Trophoblast cell (in vitro differentiated cells and primary cell): ENCODE measurements around the gene FOXI2.

Source experiments
- DNase-seq, 2 donors: peaks; one replicate each; pipeline ENCODE4 v3.0.0-alpha.2; 2016
- H2AFZ ChIP-seq: 2 replicates; pipeline ENCODE4 v1.6.1; 2013; ENCODE audit warnings: low read length, moderate library complexity, mild to moderate bottlenecking; ENCODE audit not compliant: insufficient read depth, poor library complexity
- H2AK5ac ChIP-seq: 2 replicates; pipeline ENCODE4 v1.6.1; 2013; ENCODE audit warnings: mild to moderate bottlenecking, low read length
- H2BK120ac ChIP-seq: 2 replicates; pipeline ENCODE4 v1.6.1; 2013; ENCODE audit warnings: low read length, mild to moderate bottlenecking, moderate library complexity; ENCODE audit not compliant: insufficient read depth, poor library complexity
- H2BK12ac ChIP-seq: 2 replicates; pipeline ENCODE4 v1.6.1; 2013; ENCODE audit warnings: mild to moderate bottlenecking, low read length, moderate library complexity
- H2BK5ac ChIP-seq: 2 replicates; pipeline ENCODE4 v1.6.1; 2013; ENCODE audit warnings: low read length, low read depth, moderate library complexity, mild to moderate bottlenecking; ENCODE audit not compliant: poor library complexity
- H3K14ac ChIP-seq: 2 replicates; pipeline ENCODE4 v1.6.1; 2013; ENCODE audit warnings: mild to moderate bottlenecking, low read length
- H3K18ac ChIP-seq: 2 replicates; pipeline ENCODE4 v1.6.1; 2013; ENCODE audit warnings: mild to moderate bottlenecking, low read length
- H3K23ac ChIP-seq: 2 replicates; pipeline ENCODE4 v1.6.1; 2013; ENCODE audit warnings: low read length
- H3K27ac ChIP-seq: 2 replicates; pipeline ENCODE4 v1.5.1; 2013; ENCODE audit warnings: low read depth, mild to moderate bottlenecking, inconsistent platforms, low read length, moderate library complexity
- H3K27me3 ChIP-seq: 2 replicates; pipeline ENCODE4 v1.6.1; 2013; ENCODE audit warnings: inconsistent platforms, mild to moderate bottlenecking, low read length, moderate library complexity; ENCODE audit not compliant: insufficient read depth
- H3K36me3 ChIP-seq, 2 experiments: 1 replicate in 1 of 2; 2 replicates in 1 of 2; pipeline ENCODE4 v1.6.1; 2013; ENCODE audit warnings: low read length in 2 of 2, mild to moderate bottlenecking in 2 of 2, moderate library complexity in 1 of 2; ENCODE audit not compliant: insufficient read depth in 2 of 2, control insufficient read depth in 1 of 2
- H3K4ac ChIP-seq: 2 replicates; pipeline ENCODE4 v1.6.1; 2013; ENCODE audit warnings: low read depth, mild to moderate bottlenecking, low read length, moderate library complexity
- H3K4me1 ChIP-seq, 2 experiments: 1 replicate in 1 of 2; 2 replicates in 1 of 2; pipeline ENCODE4 v1.6.1; 2013; ENCODE audit warnings: low read length in 2 of 2, mild to moderate bottlenecking in 2 of 2, moderate library complexity in 1 of 2; ENCODE audit not compliant: insufficient read depth in 2 of 2, control insufficient read depth in 1 of 2
- H3K4me2 ChIP-seq: 2 replicates; pipeline ENCODE4 v1.6.1; 2013; ENCODE audit warnings: inconsistent platforms, mild to moderate bottlenecking, low read length, moderate library complexity
- H3K4me3 ChIP-seq: 2 replicates; pipeline ENCODE4 v1.5.1; 2013; ENCODE audit warnings: mild to moderate bottlenecking, low read depth, low read length, inconsistent platforms
- H3K79me1 ChIP-seq: one replicate; pipeline ENCODE4 v1.6.1; 2013; ENCODE audit warnings: low read length
- H3K79me2 ChIP-seq: 2 replicates; pipeline ENCODE4 v1.6.1; 2013; ENCODE audit warnings: low read length, mild to moderate bottlenecking; ENCODE audit not compliant: control insufficient read depth, insufficient read depth, poor library complexity
- H3K9ac ChIP-seq: 2 replicates; pipeline ENCODE4 v1.6.1; 2013; ENCODE audit warnings: mild to moderate bottlenecking, low read length
- H3K9me3 ChIP-seq: 2 replicates; pipeline ENCODE4 v1.6.1; 2013; ENCODE audit warnings: low read depth, mild to moderate bottlenecking, control low read depth, inconsistent platforms, low read length; ENCODE audit not compliant: insufficient read depth
- H4K12ac ChIP-seq: 2 replicates; pipeline ENCODE4 v1.6.1; 2013; ENCODE audit warnings: low read depth, mild to moderate bottlenecking, low read length, moderate library complexity
- H4K8ac ChIP-seq: 2 replicates; pipeline ENCODE4 v1.6.1; 2013; ENCODE audit warnings: low read depth, mild to moderate bottlenecking, low read length, moderate library complexity
- H4K91ac ChIP-seq: one replicate; pipeline ENCODE4 v1.6.1; 2013; ENCODE audit warnings: low read depth, mild to moderate bottlenecking, low read length, moderate library complexity
- WGBS: extraction: QIAGEN DNeasy Blood & Tissue Kit; methylation state at CpG from one replicate; pipeline ENCODE4 v1.1.7; 2013; ENCODE audit warnings: missing lambda C conversion rate; ENCODE audit not compliant: insufficient read length, insufficient coverage; ENCODE audit errors: extremely low coverage; 5-methylcytosine and 5-hydroxymethylcytosine counted together

FOXI2 gene

GRCh38 chr10:127743205-127743604 is 6.2 kb downstream of the FOXI2 start:
- H3K79me2 ChIP-seq, result no peaks in the 10 kb centered on the region
- no peak overlapping the region for H3K4me2 ChIP-seq
- H2AFZ ChIP-seq, result no peak overlapping the region
- H4K91ac ChIP-seq, result no peak overlapping the region
- no peak overlapping the region for H3K27ac ChIP-seq
- H2BK12ac ChIP-seq, result no peak overlapping the region
- peaks cover 13% of the 10 kb centered on the region for H3K27me3 ChIP-seq
- no peak overlapping the region for H4K12ac ChIP-seq
- no peak overlapping the region for H3K14ac ChIP-seq
- no peak overlapping the region for H2BK5ac ChIP-seq
- H3K4ac ChIP-seq, result no peak overlapping the region
- H4K8ac ChIP-seq, result no peak overlapping the region
- H3K4me1 ChIP-seq, result no peaks in the 10 kb centered on the region
- no peak overlapping the region for H3K9ac ChIP-seq
- H3K9me3 ChIP-seq, result peaks cover 2% of the 10 kb centered on the region
- H3K4me3 ChIP-seq, result no peak overlapping the region
- no peak overlapping the region for H2AK5ac ChIP-seq
- no peak overlapping the region for H3K18ac ChIP-seq
- no peaks in the 10 kb centered on the region for H3K36me3 ChIP-seq
- no peak overlapping the region for H3K23ac ChIP-seq
- DNase-seq, result no peak
- WGBS, result no CpG with 5 or more reads among the region's 3 CpGs
- no peak overlapping the region for H2BK120ac ChIP-seq
- H3K79me1 ChIP-seq, result no peaks in the 10 kb centered on the region

DNA sequence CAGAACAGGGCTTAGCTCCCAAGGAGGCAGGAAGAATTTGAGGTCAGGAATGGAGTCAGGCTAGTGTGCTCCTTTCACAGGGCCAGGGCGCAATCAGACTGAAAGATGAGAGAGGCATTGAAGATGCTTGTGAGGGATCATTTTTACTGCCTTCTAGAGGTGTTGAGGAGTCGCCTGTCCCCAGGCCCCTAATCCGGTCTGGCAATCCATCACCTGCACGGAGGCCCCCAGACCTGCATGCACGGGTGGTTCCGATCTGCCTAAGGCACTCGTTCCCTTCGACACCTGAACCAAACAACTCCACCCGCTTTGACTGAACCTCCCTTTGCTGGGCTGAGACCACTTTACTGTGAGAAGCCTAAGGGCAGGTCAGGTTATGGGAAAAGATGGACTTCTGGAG is 8.0 kb downstream of the FOXI2 start:
- H3K14ac ChIP-seq, result no peak overlapping the region
- H2BK12ac ChIP-seq, result no peak overlapping the region
- no peak for DNase-seq
- no peak overlapping the region for H4K91ac ChIP-seq
- H3K27ac ChIP-seq, result no peak overlapping the region
- no peak overlapping the region for H4K12ac ChIP-seq
- no peak overlapping the region for H2AK5ac ChIP-seq
- no peak overlapping the region for H4K8ac ChIP-seq
- H3K79me1 ChIP-seq, result no peaks in the 10 kb centered on the region
- no peak overlapping the region for H3K9ac ChIP-seq
- H3K4me3 ChIP-seq, result no peak overlapping the region
- H3K23ac ChIP-seq, result no peak overlapping the region
- H2BK120ac ChIP-seq, result no peak overlapping the region
- H2BK5ac ChIP-seq, result no peak overlapping the region
- no peak overlapping the region for H3K4me2 ChIP-seq
- H3K4ac ChIP-seq, result no peak overlapping the region
- no peaks in the 10 kb centered on the region for H3K4me1 ChIP-seq
- no peaks in the 10 kb centered on the region for H3K36me3 ChIP-seq
- H2AFZ ChIP-seq, result no peak overlapping the region
- no peak overlapping the region for H3K18ac ChIP-seq
- no peaks in the 10 kb centered on the region for H3K79me2 ChIP-seq
- H3K9me3 ChIP-seq, result no peaks in the 10 kb centered on the region
- WGBS, result no CpG with 5 or more reads among the region's 9 CpGs
- H3K27me3 ChIP-seq, result no peaks in the 10 kb centered on the region

- no CpG with 5 or more reads among the region's 6 CpGs for WGBS
- H3K4me2 ChIP-seq, result no peak overlapping the region
- no peak overlapping the region for H3K18ac ChIP-seq
- H4K8ac ChIP-seq, result no peak overlapping the region
- no peak overlapping the region for H3K9ac ChIP-seq
- H3K9me3 ChIP-seq, result no peaks in the 10 kb centered on the region
- no peak overlapping the region for H2AK5ac ChIP-seq
- no peak overlapping the region for H3K27ac ChIP-seq
- H2BK120ac ChIP-seq, result no peak overlapping the region
- H4K91ac ChIP-seq, result no peak overlapping the region
- no peak overlapping the region for H4K12ac ChIP-seq
- H3K4me1 ChIP-seq, result no peaks in the 10 kb centered on the region
- H3K23ac ChIP-seq, result no peak overlapping the region
- no peak overlapping the region for H2BK5ac ChIP-seq
- no peaks in the 10 kb centered on the region for H3K79me2 ChIP-seq
- no peak overlapping the region for H2BK12ac ChIP-seq
- H3K79me1 ChIP-seq, result no peaks in the 10 kb centered on the region
- no peak overlapping the region for H3K4me3 ChIP-seq
- H3K14ac ChIP-seq, result no peak overlapping the region
- H2AFZ ChIP-seq, result no peak overlapping the region
- H3K36me3 ChIP-seq, result no peaks in the 10 kb centered on the region
- no peak for DNase-seq
- no peak overlapping the region for H3K4ac ChIP-seq
- no peaks in the 10 kb centered on the region for H3K27me3 ChIP-seq
Observed at GRCh38 chr10:127745861-127746260, 8.9 kb downstream of the FOXI2 start.

GRCh38 chr10:127755753-127756152 is 18.8 kb downstream of the FOXI2 start:
- no peak overlapping the region for H4K8ac ChIP-seq
- H3K27me3 ChIP-seq, result no peaks in the 10 kb centered on the region
- H3K4ac ChIP-seq, result no peak overlapping the region
- no peak overlapping the region for H4K12ac ChIP-seq
- no peak overlapping the region for H3K9ac ChIP-seq
- no peak overlapping the region for H2BK5ac ChIP-seq
- H3K4me1 ChIP-seq, result no peaks in the 10 kb centered on the region
- no peak overlapping the region for H3K4me3 ChIP-seq
- H3K9me3 ChIP-seq, result no peaks in the 10 kb centered on the region
- no CpG with 5 or more reads among the region's 3 CpGs for WGBS
- H3K79me2 ChIP-seq, result no peaks in the 10 kb centered on the region
- DNase-seq, result no peak
- H3K4me2 ChIP-seq, result no peak overlapping the region
- no peak overlapping the region for H2AFZ ChIP-seq
- no peak overlapping the region for H4K91ac ChIP-seq
- no peaks in the 10 kb centered on the region for H3K36me3 ChIP-seq
- no peak overlapping the region for H2AK5ac ChIP-seq
- H3K18ac ChIP-seq, result no peak overlapping the region
- no peak overlapping the region for H3K23ac ChIP-seq
- H3K79me1 ChIP-seq, result no peaks in the 10 kb centered on the region
- H2BK12ac ChIP-seq, result no peak overlapping the region
- H3K14ac ChIP-seq, result no peak overlapping the region
- no peak overlapping the region for H3K27ac ChIP-seq
- no peak overlapping the region for H2BK120ac ChIP-seq
